ENCODE data around the gene SYT15.
"Not testable (repeated sequence)": the region's sequence is repeated elsewhere in the genome, so short reads cannot be mapped to it uniquely, and the experiment has no call there.

GRCh38 chr10:46591053-46591452 is 12.1 kb downstream of the SYT15 start:
- TF ChIP-seq, protein P1, sequence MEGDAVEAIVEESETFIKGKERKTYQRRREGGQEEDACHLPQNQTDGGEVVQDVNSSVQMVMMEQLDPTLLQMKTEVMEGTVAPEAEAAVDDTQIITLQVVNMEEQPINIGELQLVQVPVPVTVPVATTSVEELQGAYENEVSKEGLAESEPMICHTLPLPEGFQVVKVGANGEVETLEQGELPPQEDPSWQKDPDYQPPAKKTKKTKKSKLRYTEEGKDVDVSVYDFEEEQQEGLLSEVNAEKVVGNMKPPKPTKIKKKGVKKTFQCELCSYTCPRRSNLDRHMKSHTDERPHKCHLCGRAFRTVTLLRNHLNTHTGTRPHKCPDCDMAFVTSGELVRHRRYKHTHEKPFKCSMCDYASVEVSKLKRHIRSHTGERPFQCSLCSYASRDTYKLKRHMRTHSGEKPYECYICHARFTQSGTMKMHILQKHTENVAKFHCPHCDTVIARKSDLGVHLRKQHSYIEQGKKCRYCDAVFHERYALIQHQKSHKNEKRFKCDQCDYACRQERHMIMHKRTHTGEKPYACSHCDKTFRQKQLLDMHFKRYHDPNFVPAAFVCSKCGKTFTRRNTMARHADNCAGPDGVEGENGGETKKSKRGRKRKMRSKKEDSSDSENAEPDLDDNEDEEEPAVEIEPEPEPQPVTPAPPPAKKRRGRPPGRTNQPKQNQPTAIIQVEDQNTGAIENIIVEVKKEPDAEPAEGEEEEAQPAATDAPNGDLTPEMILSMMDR (IDR thresholded peaks at IDR 0.05 in 2 of 3, conservative IDR thresholded peaks at IDR 0.05 in 1 of 3; ENCODE audit: borderline replicate concordance in 1 of 3, insufficient read depth in 1 of 3, low read depth in 2 of 3, low read length in 2 of 3) = not testable (repeated sequence)
- not testable (repeated sequence) for TF ChIP-seq CEBPB (IDR thresholded peaks at IDR 0.05; ENCODE audit: low read depth); ZNF274 (IDR thresholded peaks at IDR 0.05; ENCODE audit: low read depth, low read length); JUND (IDR thresholded peaks at IDR 0.05); POLR2A (IDR thresholded peaks at IDR 0.05; ENCODE audit: borderline replicate concordance, extremely low read depth, insufficient read depth, insufficient read length); YY1 (IDR thresholded peaks at IDR 0.05; ENCODE audit: extremely low read depth, insufficient replicate concordance, low read depth, low read length); EZH2 (IDR thresholded peaks at IDR 0.05); POLR2AphosphoS5 (IDR thresholded peaks at IDR 0.05; ENCODE audit: low read depth, low read length); CBX3 (IDR thresholded peaks at IDR 0.05; ENCODE audit: low read depth); EGR1 (IDR thresholded peaks at IDR 0.05; ENCODE audit: low read depth); SIN3A (IDR thresholded peaks at IDR 0.05; ENCODE audit: low read depth)

Measured in HCT116 (cell line).